GM12891 (cell line): ENCODE data around the gene TMEM240.

ENCODE experiments used
- POLR2A ChIP-seq: IDR thresholded peaks from 2 replicates; pipeline ENCODE4 v1.6.1; 2011; ENCODE audit warnings: low read depth, low read length, control low read depth
- POLR2AphosphoS5 ChIP-seq: IDR thresholded peaks from 2 replicates; pipeline ENCODE4 v1.6.1; 2011; ENCODE audit warnings: low read depth, low read length, control low read depth
- POU2F2 ChIP-seq: IDR thresholded peaks from 2 replicates; pipeline ENCODE4 v1.6.1; 2011; ENCODE audit warnings: low read depth, mild to moderate bottlenecking, control low read depth, low read length, moderate library complexity
- SPI1 ChIP-seq: IDR thresholded peaks from 2 replicates; pipeline ENCODE4 v1.6.1; 2011; ENCODE audit warnings: low read depth, low read length, control low read depth
- TAF1 ChIP-seq: IDR thresholded peaks from 2 replicates; pipeline ENCODE4 v1.6.1; 2011; ENCODE audit warnings: low read depth, low read length, control low read depth

DNA sequence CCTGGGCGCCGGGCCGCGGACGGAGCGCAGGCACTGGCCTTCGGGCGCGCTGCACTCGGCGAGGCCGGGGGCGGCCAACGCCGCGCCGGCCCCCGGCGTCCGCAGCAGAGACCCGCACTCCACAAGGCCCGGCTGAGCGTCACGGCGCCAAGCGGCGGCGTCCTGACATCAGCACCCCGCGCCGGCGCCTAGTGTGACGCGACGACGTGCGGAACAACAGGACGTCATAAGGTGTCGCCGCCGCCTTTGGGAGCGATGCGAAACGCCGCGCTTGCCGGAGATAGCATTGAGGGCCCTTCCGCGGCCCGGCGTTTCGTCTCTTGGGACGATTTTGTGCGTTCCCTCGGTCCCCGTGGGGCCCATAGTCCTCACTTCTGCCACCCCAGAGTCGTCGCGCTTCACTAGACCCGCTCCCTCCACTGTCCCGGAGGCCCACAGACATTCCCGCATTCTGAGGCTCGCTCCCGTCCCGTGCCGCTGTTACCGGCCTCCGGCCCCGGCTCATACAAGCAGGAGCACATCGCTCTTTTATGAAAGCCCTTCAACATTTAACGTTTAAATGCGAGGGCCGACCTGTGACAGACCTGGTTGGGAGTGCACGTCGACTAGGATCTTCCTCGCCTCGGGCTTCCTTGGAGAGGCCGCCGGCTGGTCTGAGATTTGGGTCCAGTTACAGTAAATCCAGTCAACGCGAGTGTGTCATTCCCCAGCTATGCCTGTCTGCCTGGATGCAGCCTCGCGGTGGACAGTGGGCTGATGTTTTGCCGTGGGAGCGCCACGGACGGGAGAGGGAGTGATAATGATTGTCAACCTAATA, 34.5 kb upstream of the TMEM240 start, which contains the start of gene SSU72:
- peak; percentile 74 for TF ChIP-seq TAF1
- TF ChIP-seq POLR2A: peak; percentile 94
- peak; percentile 95 for TF ChIP-seq POLR2AphosphoS5
- TF ChIP-seq SPI1: no peak
- TF ChIP-seq POU2F2: no peak; the same call in none of the 2 replicates
